ENCODE results near the gene LCN1.

DNA sequence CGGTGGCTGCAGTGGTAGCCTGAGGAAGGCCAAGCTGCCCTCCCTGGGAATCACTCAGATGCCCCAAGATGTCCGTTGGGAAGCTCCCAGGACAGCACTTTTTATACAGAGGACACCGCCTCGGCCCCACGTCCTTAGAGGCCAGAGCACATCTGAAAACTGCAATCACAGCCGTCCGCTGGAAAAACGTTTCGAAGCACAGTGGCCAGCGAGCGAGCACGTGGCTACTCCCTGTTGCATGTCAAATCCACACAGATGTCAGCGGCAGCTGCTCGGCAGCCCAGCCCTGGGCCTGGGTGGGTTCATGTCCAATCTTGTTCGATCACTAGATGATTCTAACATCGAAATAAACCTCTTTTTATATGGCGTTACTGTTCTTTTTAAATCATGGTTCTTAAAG lies 32.7 kb upstream of the LCN1 start:
- TF ChIP-seq, protein P1, sequence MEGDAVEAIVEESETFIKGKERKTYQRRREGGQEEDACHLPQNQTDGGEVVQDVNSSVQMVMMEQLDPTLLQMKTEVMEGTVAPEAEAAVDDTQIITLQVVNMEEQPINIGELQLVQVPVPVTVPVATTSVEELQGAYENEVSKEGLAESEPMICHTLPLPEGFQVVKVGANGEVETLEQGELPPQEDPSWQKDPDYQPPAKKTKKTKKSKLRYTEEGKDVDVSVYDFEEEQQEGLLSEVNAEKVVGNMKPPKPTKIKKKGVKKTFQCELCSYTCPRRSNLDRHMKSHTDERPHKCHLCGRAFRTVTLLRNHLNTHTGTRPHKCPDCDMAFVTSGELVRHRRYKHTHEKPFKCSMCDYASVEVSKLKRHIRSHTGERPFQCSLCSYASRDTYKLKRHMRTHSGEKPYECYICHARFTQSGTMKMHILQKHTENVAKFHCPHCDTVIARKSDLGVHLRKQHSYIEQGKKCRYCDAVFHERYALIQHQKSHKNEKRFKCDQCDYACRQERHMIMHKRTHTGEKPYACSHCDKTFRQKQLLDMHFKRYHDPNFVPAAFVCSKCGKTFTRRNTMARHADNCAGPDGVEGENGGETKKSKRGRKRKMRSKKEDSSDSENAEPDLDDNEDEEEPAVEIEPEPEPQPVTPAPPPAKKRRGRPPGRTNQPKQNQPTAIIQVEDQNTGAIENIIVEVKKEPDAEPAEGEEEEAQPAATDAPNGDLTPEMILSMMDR (IDR thresholded peaks at IDR 0.05): no peak
- TF ChIP-seq POLR2A (IDR thresholded peaks at IDR 0.05): no peak

Data from body of pancreas (tissue), 4 donors.